BJ (cell line): ENCODE results near the gene RAET1G. TPM values are rescaled to one million over a fixed set of nuclear protein-coding genes. Genes with fewer than 3 reads are reported as not detected.

Source experiments
- CTCF ChIA-PET: fragments of 350-600 bp; formaldehyde crosslinking; extraction: SDS; loops from one replicate; lab custom pipeline; 2021; ENCODE audit warnings: antibody characterized with exemption, inconsistent platforms; lab: Yijun Ruan, JAX
- POLR2A ChIA-PET: fragments of 300-600 bp; sonication (Branson Sonifier 250); formaldehyde crosslinking; extraction: SDS; loops from one replicate; lab custom pipeline; 2021; ENCODE audit warnings: antibody characterized with exemption; lab: Charles Lee
- DNase-seq: peaks from one replicate; pipeline ENCODE4 v3.0.0-alpha.2; 2011; ENCODE audit warnings: low read depth
- H3K27me3 ChIP-seq: 2 replicates; pipeline ENCODE4 v1.6.0; 2011; ENCODE audit warnings: low read length; ENCODE audit not compliant: control insufficient read depth, insufficient read depth
- H3K36me3 ChIP-seq: 2 replicates; pipeline ENCODE4 v1.5.1; 2011; ENCODE audit warnings: low read length; ENCODE audit not compliant: control insufficient read depth, insufficient read depth
- H3K4me3 ChIP-seq: 2 replicates; pipeline ENCODE4 v1.5.1; 2011; ENCODE audit warnings: low read depth, mild to moderate bottlenecking, control low read depth, low read length
- CTCF ChIP-seq: IDR thresholded peaks from 2 replicates; pipeline ENCODE4 v1.5.1; 2011; ENCODE audit warnings: low read depth, mild to moderate bottlenecking, control low read depth, inconsistent platforms, low read length, moderate library complexity; ENCODE audit not compliant: insufficient read depth
- polyA plus RNA-seq: library from polyadenylated mRNA; depleted of rRNA; stranded (reverse); fragments of >200 nt; gene quantifications from 2 replicates; pipeline ENCODE4 v1.2.3, GENCODE V29; 2011

RAET1G gene
- polyA plus RNA-seq, 1 experiment, result 1.1 TPM

GRCh38 chr6:149905911-149906371 is 17.0 kb downstream of the RAET1G start:
- POLR2A ChIA-PET, result no interaction called here
- CTCF ChIA-PET, result interaction anchor here (0.9 to 2.5 kb wide), 4 partner anchors 10 to 72 kb away, joined by 3 to 7 read pairs (median 4); no protein-coding TSS in a partner anchor
- DNase-seq, result no peak

GRCh38 chr6:149905371-149905910 is 17.5 kb downstream of the RAET1G start:
- H3K27me3 ChIP-seq, result peaks cover 1% of the 10 kb centered on the region; the same call in 1 of the 2 replicates
- TF ChIP-seq CTCF, result no peak
- H3K4me3 ChIP-seq, result no peak overlapping the region
- H3K36me3 ChIP-seq, result no peaks in the 10 kb centered on the region
- POLR2A ChIA-PET, result no interaction called here
- CTCF ChIA-PET, result interaction anchor here (0.8 to 2.5 kb wide), 7 partner anchors 11 to 878 kb away, joined by 3 to 7 read pairs (median 4); no protein-coding TSS in a partner anchor
- DNase-seq, result no peak

More at GRCh38 chr6:149905911-149906371, 17.0 kb downstream of the RAET1G start:
- Histone ChIP-seq H3K36me3 (no peaks in the 10 kb centered on the region), H3K27me3 (peaks cover 3% of the 10 kb centered on the region), H3K4me3 (no peak overlapping the region)
- TF ChIP-seq CTCF, result no peak

GRCh38 chr6:149904661-149905370 is 18.1 kb downstream of the RAET1G start:
- no peak for TF ChIP-seq CTCF
- Histone ChIP-seq H3K36me3 (no peaks in the 10 kb centered on the region), H3K27me3 (peaks cover under 1% of the 10 kb centered on the region; the same call in 1 of the 2 replicates), H3K4me3 (no peak overlapping the region)
- POLR2A ChIA-PET, result no interaction called here
- no peak for DNase-seq
- CTCF ChIA-PET, result interaction anchor here (0.8 to 2.5 kb wide), 6 partner anchors 11 to 878 kb away, joined by 3 to 7 read pairs (median 4); no protein-coding TSS in a partner anchor

GRCh38 chr6:149903938-149904611 is 18.8 kb downstream of the RAET1G start:
- POLR2A ChIA-PET, result no interaction called here
- Histone ChIP-seq H3K27me3 (no peaks in the 10 kb centered on the region), H3K36me3 (no peaks in the 10 kb centered on the region), H3K4me3 (no peak overlapping the region)
- CTCF ChIA-PET, result interaction anchor here (0.7 to 1.6 kb wide), 3 partner anchors 38 to 73 kb away, joined by 3 to 5 read pairs (median 4); no protein-coding TSS in a partner anchor
- no peak for TF ChIP-seq CTCF
- DNase-seq, result no peak
